ENCODE data around the gene ST6GALNAC1.

ST6GALNAC1 gene

GRCh38 chr17:76670020-76670717 is 26.6 kb upstream of the ST6GALNAC1 start:
- H3K4me3 ChIP-seq (ENCODE audit: low read depth in 1 of 5, low read length in 5 of 5): no peak overlapping the region
- H3K27me3 ChIP-seq (ENCODE audit: control insufficient read depth in 5 of 5, insufficient read depth in 4 of 5, low read length in 5 of 5): peaks cover 0 to 3% (median 0%) of the 10 kb centered on the region in 5 donors
- peaks cover 0 to 3% (median 0%) of the 10 kb centered on the region in 5 donors for H3K36me3 ChIP-seq (ENCODE audit: control insufficient read depth in 5 of 5, insufficient read depth in 5 of 5, low read length in 5 of 5)
- H3K27ac ChIP-seq (ENCODE audit: low read depth, low read length): no peak overlapping the region
- no peak overlapping the region for H3K9ac ChIP-seq (ENCODE audit: low read length in 5 of 5)
- H3K9me3 ChIP-seq (ENCODE audit: control insufficient read depth in 5 of 5, low read length in 5 of 5): no peaks in the 10 kb centered on the region
- H3K4me1 ChIP-seq (ENCODE audit: control insufficient read depth in 5 of 5, insufficient read depth in 5 of 5, low read length in 5 of 5): peaks cover 4 to 15% (median 15%) of the 10 kb centered on the region in 5 donors

GRCh38 chr17:76667786-76668453 is 24.4 kb upstream of the ST6GALNAC1 start:
- H3K4me3 ChIP-seq (ENCODE audit: low read depth in 1 of 5, low read length in 5 of 5): no peak overlapping the region
- peaks cover 0 to 7% (median 0%) of the 10 kb centered on the region in 5 donors for H3K27me3 ChIP-seq (ENCODE audit: control insufficient read depth in 5 of 5, insufficient read depth in 4 of 5, low read length in 5 of 5)
- H3K27ac ChIP-seq (ENCODE audit: low read depth, low read length): no peak overlapping the region

DNA sequence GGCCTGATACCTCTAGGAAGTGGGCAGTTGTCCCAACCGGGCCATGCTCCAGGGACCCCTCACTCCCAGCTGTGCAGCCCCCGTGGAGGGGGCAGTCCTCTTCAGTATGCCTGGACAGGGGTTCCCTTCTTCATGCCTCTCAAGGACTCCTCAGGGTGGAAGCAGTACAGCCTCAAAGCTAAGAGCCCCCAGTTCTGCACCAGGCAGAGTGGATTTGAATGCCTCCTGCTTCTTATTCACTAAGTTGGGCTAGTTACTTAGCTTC is 23.9 kb upstream of the ST6GALNAC1 start:
- Histone ChIP-seq H3K4me3 (ENCODE audit: low read depth in 1 of 5, low read length in 5 of 5) (no peak overlapping the region), H3K9ac (ENCODE audit: low read length in 5 of 5) (no peak overlapping the region), H3K9me3 (ENCODE audit: control insufficient read depth in 5 of 5, low read length in 5 of 5) (no peaks in the 10 kb centered on the region), H3K27ac (ENCODE audit: low read depth, low read length) (no peak overlapping the region), H3K36me3 (ENCODE audit: control insufficient read depth in 5 of 5, insufficient read depth in 5 of 5, low read length in 5 of 5) (no peaks in the 10 kb centered on the region), H3K4me1 (ENCODE audit: control insufficient read depth in 5 of 5, insufficient read depth in 5 of 5, low read length in 5 of 5) (peaks cover 4 to 14% (median 13%) of the 10 kb centered on the region in 5 donors), H3K27me3 (ENCODE audit: control insufficient read depth in 5 of 5, insufficient read depth in 4 of 5, low read length in 5 of 5) (peaks cover 0 to 7% (median 0%) of the 10 kb centered on the region in 5 donors)

More at GRCh38 chr17:76667786-76668453, 24.4 kb upstream of the ST6GALNAC1 start:
- Histone ChIP-seq H3K9me3 (ENCODE audit: control insufficient read depth in 5 of 5, low read length in 5 of 5) (no peaks in the 10 kb centered on the region), H3K9ac (ENCODE audit: low read length in 5 of 5) (no peak overlapping the region), H3K36me3 (ENCODE audit: control insufficient read depth in 5 of 5, insufficient read depth in 5 of 5, low read length in 5 of 5) (no peaks in the 10 kb centered on the region), H3K4me1 (ENCODE audit: control insufficient read depth in 5 of 5, insufficient read depth in 5 of 5, low read length in 5 of 5) (peaks cover 4 to 15% (median 15%) of the 10 kb centered on the region in 5 donors)

- no peaks in the 10 kb centered on the region for H3K36me3 ChIP-seq (ENCODE audit: control insufficient read depth in 5 of 5, insufficient read depth in 5 of 5, low read length in 5 of 5)
These were observed 17.1 kb upstream of the ST6GALNAC1 start for GRCh38 chr17:76660656-76661042.

GRCh38 chr17:76659928-76660655 is 16.5 kb upstream of the ST6GALNAC1 start:
- H3K4me3 ChIP-seq (ENCODE audit: low read depth in 1 of 5, low read length in 5 of 5): no peak overlapping the region
- H3K9me3 ChIP-seq (ENCODE audit: control insufficient read depth in 5 of 5, low read length in 5 of 5): no peaks in the 10 kb centered on the region
- H3K36me3 ChIP-seq (ENCODE audit: control insufficient read depth in 5 of 5, insufficient read depth in 5 of 5, low read length in 5 of 5): no peaks in the 10 kb centered on the region
- no peak overlapping the region for H3K27ac ChIP-seq (ENCODE audit: low read depth, low read length)
- H3K27me3 ChIP-seq (ENCODE audit: control insufficient read depth in 5 of 5, insufficient read depth in 4 of 5, low read length in 5 of 5): peaks cover 0 to 7% (median 0%) of the 10 kb centered on the region in 5 donors
- H3K9ac ChIP-seq (ENCODE audit: low read length in 5 of 5): no peak overlapping the region
- H3K4me1 ChIP-seq (ENCODE audit: control insufficient read depth in 5 of 5, insufficient read depth in 5 of 5, low read length in 5 of 5): peaks cover 0 to 11% (median 4%) of the 10 kb centered on the region in 5 donors

More at GRCh38 chr17:76660656-76661042, 17.1 kb upstream of the ST6GALNAC1 start:
- Histone ChIP-seq H3K4me3 (ENCODE audit: low read depth in 1 of 5, low read length in 5 of 5) (no peak overlapping the region), H3K27me3 (ENCODE audit: control insufficient read depth in 5 of 5, insufficient read depth in 4 of 5, low read length in 5 of 5) (peaks cover 0 to 7% (median 0%) of the 10 kb centered on the region in 5 donors), H3K9ac (ENCODE audit: low read length in 5 of 5) (no peak overlapping the region), H3K4me1 (ENCODE audit: control insufficient read depth in 5 of 5, insufficient read depth in 5 of 5, low read length in 5 of 5) (peaks cover 0 to 11% (median 4%) of the 10 kb centered on the region in 5 donors), H3K27ac (ENCODE audit: low read depth, low read length) (no peak overlapping the region), H3K9me3 (ENCODE audit: control insufficient read depth in 5 of 5, low read length in 5 of 5) (no peaks in the 10 kb centered on the region)

DNA sequence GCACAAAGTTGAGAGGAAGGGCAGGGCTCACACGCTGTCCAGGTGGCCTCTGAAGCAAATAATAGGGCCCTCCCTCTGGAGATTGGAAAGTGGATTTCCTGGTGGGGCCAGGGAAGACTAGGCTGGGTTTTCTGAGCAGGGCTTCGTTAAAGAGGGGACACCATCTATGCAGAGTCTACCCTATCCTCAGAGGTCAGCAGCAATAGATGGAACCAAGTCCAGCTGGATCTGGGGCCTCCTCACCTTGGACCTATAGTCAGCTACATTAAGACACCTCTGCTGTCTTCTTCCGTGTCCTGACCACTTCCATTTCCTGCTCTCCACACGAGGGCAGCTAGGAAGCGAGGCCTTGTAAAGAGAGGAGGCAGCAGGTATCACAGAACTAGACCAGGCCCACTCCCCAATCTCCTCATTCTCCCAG is 14.7 kb upstream of the ST6GALNAC1 start:
- no peak overlapping the region for H3K9ac ChIP-seq (ENCODE audit: low read length in 5 of 5)

DNA sequence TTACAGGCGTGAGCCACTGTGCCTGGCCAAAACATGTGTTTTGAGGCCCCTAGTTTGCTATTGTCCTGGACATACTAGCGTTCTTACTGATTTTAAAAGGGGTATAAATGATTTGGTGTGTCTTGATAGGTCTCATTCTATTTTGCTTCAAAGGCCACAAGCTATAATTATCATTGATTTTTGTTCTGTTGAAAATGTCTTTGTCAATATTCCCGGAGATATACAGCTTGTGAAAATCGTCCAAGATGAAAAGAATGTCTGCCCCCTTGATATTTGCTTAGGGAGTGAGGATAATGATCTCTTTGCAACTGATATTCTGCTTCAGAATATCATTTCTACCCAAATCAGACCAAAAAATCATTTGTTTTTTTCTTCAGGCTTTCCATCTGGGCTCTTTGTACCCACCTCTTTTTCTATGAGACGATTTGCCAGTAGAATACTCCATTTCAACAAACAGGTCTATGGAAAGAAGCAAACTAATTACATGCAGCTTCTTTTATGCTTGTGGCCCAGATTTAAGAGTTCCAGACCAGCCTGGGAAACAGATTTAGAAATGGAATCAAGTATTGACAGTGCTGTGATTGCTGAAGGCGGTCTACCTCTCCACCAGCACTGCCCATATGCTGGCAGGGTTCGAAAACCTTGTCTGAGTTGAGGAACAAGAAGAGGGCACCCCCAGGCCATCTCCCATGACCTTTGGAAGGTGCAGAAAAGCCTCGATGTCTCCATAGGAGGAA is 14.1 kb upstream of the ST6GALNAC1 start:
- no peak overlapping the region for H3K9ac ChIP-seq (ENCODE audit: low read length in 5 of 5)

More for the DNA sequence above, 14.7 kb upstream of the ST6GALNAC1 start:
- no peaks in the 10 kb centered on the region for H3K36me3 ChIP-seq (ENCODE audit: control insufficient read depth in 5 of 5, insufficient read depth in 5 of 5, low read length in 5 of 5)
- peaks cover 0 to 11% (median 4%) of the 10 kb centered on the region in 5 donors for H3K4me1 ChIP-seq (ENCODE audit: control insufficient read depth in 5 of 5, insufficient read depth in 5 of 5, low read length in 5 of 5)
- no peaks in the 10 kb centered on the region for H3K9me3 ChIP-seq (ENCODE audit: control insufficient read depth in 5 of 5, low read length in 5 of 5)
- no peak overlapping the region for H3K4me3 ChIP-seq (ENCODE audit: low read depth in 1 of 5, low read length in 5 of 5)
- H3K27ac ChIP-seq (ENCODE audit: low read depth, low read length): no peak overlapping the region
- peaks cover 0 to 3% (median 0%) of the 10 kb centered on the region in 5 donors for H3K27me3 ChIP-seq (ENCODE audit: control insufficient read depth in 5 of 5, insufficient read depth in 4 of 5, low read length in 5 of 5)

DNA sequence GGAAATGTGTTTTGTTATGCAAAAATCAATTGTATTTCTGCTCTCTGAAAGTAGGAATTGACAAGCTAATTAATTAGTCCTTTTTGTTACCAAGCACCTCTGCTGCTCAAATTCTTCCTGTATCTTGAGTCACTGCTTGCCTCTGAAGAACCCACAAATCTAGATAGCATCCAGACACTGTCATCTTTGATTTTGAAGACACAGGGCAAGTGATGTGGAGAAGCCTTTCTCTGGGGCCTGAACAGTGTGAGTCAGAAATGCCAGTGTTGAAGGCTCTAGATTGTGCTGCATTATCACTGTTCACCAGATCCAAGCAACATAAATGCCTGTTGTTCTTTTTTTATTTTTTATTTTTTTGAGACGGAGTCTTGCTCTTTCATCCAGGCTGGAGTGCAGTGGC is 10.9 kb upstream of the ST6GALNAC1 start:
- no peak overlapping the region for H3K27ac ChIP-seq (ENCODE audit: low read depth, low read length)
- peaks cover 0 to 2% (median 0%) of the 10 kb centered on the region in 5 donors for H3K27me3 ChIP-seq (ENCODE audit: control insufficient read depth in 5 of 5, insufficient read depth in 4 of 5, low read length in 5 of 5)
- no peaks in the 10 kb centered on the region for H3K9me3 ChIP-seq (ENCODE audit: control insufficient read depth in 5 of 5, low read length in 5 of 5)
- no peak overlapping the region for H3K4me3 ChIP-seq (ENCODE audit: low read depth in 1 of 5, low read length in 5 of 5)
- H3K9ac ChIP-seq (ENCODE audit: low read length in 5 of 5): no peak overlapping the region
- H3K36me3 ChIP-seq (ENCODE audit: control insufficient read depth in 5 of 5, insufficient read depth in 5 of 5, low read length in 5 of 5): no peaks in the 10 kb centered on the region
- H3K4me1 ChIP-seq (ENCODE audit: control insufficient read depth in 5 of 5, insufficient read depth in 5 of 5, low read length in 5 of 5): peaks cover 0 to 1% (median 0%) of the 10 kb centered on the region in 5 donors

More for the DNA sequence above, 14.1 kb upstream of the ST6GALNAC1 start:
- Histone ChIP-seq H3K9me3 (ENCODE audit: control insufficient read depth in 5 of 5, low read length in 5 of 5) (no peaks in the 10 kb centered on the region), H3K4me1 (ENCODE audit: control insufficient read depth in 5 of 5, insufficient read depth in 5 of 5, low read length in 5 of 5) (peaks cover 0 to 11% (median 4%) of the 10 kb centered on the region in 5 donors), H3K36me3 (ENCODE audit: control insufficient read depth in 5 of 5, insufficient read depth in 5 of 5, low read length in 5 of 5) (no peaks in the 10 kb centered on the region), H3K27ac (ENCODE audit: low read depth, low read length) (no peak overlapping the region), H3K27me3 (ENCODE audit: control insufficient read depth in 5 of 5, insufficient read depth in 4 of 5, low read length in 5 of 5) (peaks cover 0 to 3% (median 0%) of the 10 kb centered on the region in 5 donors), H3K4me3 (ENCODE audit: low read depth in 1 of 5, low read length in 5 of 5) (no peak overlapping the region)

GRCh38 chr17:76650504-76650903 is 6.9 kb upstream of the ST6GALNAC1 start:
- no peak overlapping the region for H3K4me3 ChIP-seq (ENCODE audit: low read depth in 1 of 5, low read length in 5 of 5)

More at GRCh38 chr17:76650504-76650903, 6.9 kb upstream of the ST6GALNAC1 start:
- H3K36me3 ChIP-seq (ENCODE audit: control insufficient read depth in 5 of 5, insufficient read depth in 5 of 5, low read length in 5 of 5): no peaks in the 10 kb centered on the region
- no peaks in the 10 kb centered on the region for H3K4me1 ChIP-seq (ENCODE audit: control insufficient read depth in 5 of 5, insufficient read depth in 5 of 5, low read length in 5 of 5)
- H3K27me3 ChIP-seq (ENCODE audit: control insufficient read depth in 5 of 5, insufficient read depth in 4 of 5, low read length in 5 of 5): peaks cover 0 to 3% (median 0%) of the 10 kb centered on the region in 5 donors
- H3K9me3 ChIP-seq (ENCODE audit: control insufficient read depth in 5 of 5, low read length in 5 of 5): peaks cover 0 to 2% (median 0%) of the 10 kb centered on the region in 5 donors
- no peak overlapping the region for H3K27ac ChIP-seq (ENCODE audit: low read depth, low read length)
- H3K9ac ChIP-seq (ENCODE audit: low read length in 5 of 5): no peak overlapping the region

Measured in subcutaneous abdominal adipose tissue (tissue), 5 donors.